Endothelial cell of umbilical vein (primary cell): ENCODE measurements around the gene RBBP5. TPM values are rescaled to one million over a fixed set of nuclear protein-coding genes. Genes with fewer than 3 reads are reported as not detected.

Experiments
- BruUV-seq: library from RNA; stranded (reverse); fragments of 400-500 nt; replicated peaks from 2 replicates; lab custom pipeline; 2021; lab: Mats Ljungman, UMichigan
- CTCF ChIA-PET: fragments of 300-600, 350-600 bp; sonication (Branson Sonifier 250); formaldehyde crosslinking; loops from one replicate; lab custom pipeline; 2021; ENCODE audit warnings: antibody characterized with exemption, inconsistent platforms; lab: Charles Lee
- POLR2A ChIA-PET: fragments of 300-600, 350-600 bp; sonication (Branson Sonifier 250); formaldehyde crosslinking; loops from one replicate; lab custom pipeline; 2021; ENCODE audit warnings: antibody characterized with exemption, inconsistent platforms; lab: Charles Lee
- DNase-seq: peaks from one replicate; pipeline ENCODE4 v3.0.0-alpha.2; 2011; ENCODE audit warnings: low read depth, low spot score
- FAIRE-seq: peaks from 2 replicates; lab custom pipeline; 2011; peaks lifted over from hg19 to GRCh38; lab: Jason Lieb, UNC
- H2AFZ ChIP-seq: 2 replicates; pipeline ENCODE4 v1.6.0; 2012; ENCODE audit warnings: low read depth, low read length, control low read depth, inconsistent platforms
- H3K27ac ChIP-seq: 2 replicates; pipeline ENCODE4 v1.5.1; 2011; ENCODE audit warnings: low read depth, mild to moderate bottlenecking, control low read depth, low read length, moderate library complexity; ENCODE audit not compliant: insufficient read depth
- H3K27me3 ChIP-seq, 2 experiments: 2 replicates each; pipeline versions ENCODE4 v1.6.0 to v1.6.1; 2011; ENCODE audit warnings: low read length in 2 of 2, mixed read lengths in 1 of 2; ENCODE audit not compliant: control insufficient read depth in 2 of 2, insufficient read depth in 2 of 2
- H3K36me3 ChIP-seq, 2 experiments: 2 replicates in 1 of 2; 3 replicates in 1 of 2; pipeline ENCODE4 v1.5.1; 2011; ENCODE audit warnings: low read length in 2 of 2, mild to moderate bottlenecking in 1 of 2, moderate library complexity in 1 of 2; ENCODE audit not compliant: control insufficient read depth in 2 of 2, insufficient read depth in 2 of 2; ENCODE audit errors: extremely low read depth in 1 of 2
- H3K4me1 ChIP-seq: 3 replicates; pipeline ENCODE4 v1.5.1; 2011; ENCODE audit warnings: mild to moderate bottlenecking, low read length; ENCODE audit not compliant: control insufficient read depth, insufficient read depth; ENCODE audit errors: extremely low read depth
- H3K4me2 ChIP-seq: 2 replicates; pipeline ENCODE4 v1.6.1; 2011; ENCODE audit warnings: low read length, control low read depth, mixed read lengths; ENCODE audit not compliant: insufficient read depth
- H3K4me3 ChIP-seq, 3 experiments: fragments of 200-600 bp in 1 of 3; sonication (generic), shearing (Covaris generic) in 1 of 3; replicated peaks in 1 of 3; 2 replicates each; pipeline ENCODE4 v1.5.1; 2011 to 2016; ENCODE audit warnings: control low read depth in 3 of 3, low read length in 3 of 3, mild to moderate bottlenecking in 2 of 3, inconsistent platforms in 1 of 3, low read depth in 1 of 3, moderate library complexity in 1 of 3; ENCODE audit not compliant: insufficient read depth in 1 of 3
- H3K79me2 ChIP-seq: 2 replicates; pipeline ENCODE4 v1.6.0; 2012; ENCODE audit warnings: low read length, inconsistent platforms; ENCODE audit not compliant: control insufficient read depth, insufficient read depth
- H3K9ac ChIP-seq: replicated peaks from 2 replicates; pipeline ENCODE3; 2011; ENCODE audit warnings: low read length, control low read depth; ENCODE audit not compliant: insufficient read depth; ENCODE audit errors: extremely low read depth
- H3K9me1 ChIP-seq: replicated peaks from 3 replicates; pipeline ENCODE4 v1.6.0; 2011; ENCODE audit warnings: mild to moderate bottlenecking, low read length; ENCODE audit not compliant: control insufficient read depth, insufficient read depth; ENCODE audit errors: extremely low read depth
- H3K9me3 ChIP-seq: replicated peaks from 2 replicates; pipeline ENCODE4 v1.5.1; 2012; ENCODE audit warnings: low read length, inconsistent platforms; ENCODE audit not compliant: control insufficient read depth, insufficient read depth
- H4K20me1 ChIP-seq: replicated peaks from 2 replicates; pipeline ENCODE3; 2011; ENCODE audit warnings: mild to moderate bottlenecking, low read length; ENCODE audit not compliant: control insufficient read depth, insufficient read depth; ENCODE audit errors: extremely low read depth
- EZH2 ChIP-seq: IDR thresholded peaks from 2 replicates; pipeline ENCODE4 v1.6.1; 2012; ENCODE audit warnings: borderline replicate concordance, low read depth, mild to moderate bottlenecking, moderate library complexity, low read length, inconsistent platforms; ENCODE audit not compliant: severe bottlenecking
- GATA2 ChIP-seq: IDR thresholded peaks from 2 replicates; pipeline ENCODE4 v1.7.0; 2011; ENCODE audit warnings: low read depth, mild to moderate bottlenecking, moderate library complexity, mixed read lengths, low read length; ENCODE audit not compliant: insufficient read length, insufficient read depth
- JUN ChIP-seq: IDR thresholded peaks from 2 replicates; pipeline ENCODE4 v1.6.1; 2011; ENCODE audit warnings: borderline replicate concordance, low read depth; ENCODE audit not compliant: insufficient read length, insufficient read depth
- MYC ChIP-seq: IDR thresholded peaks from one replicate; pipeline ENCODE4 v1.6.1; 2011; ENCODE audit warnings: mild to moderate bottlenecking, low read depth, low read length
- POLR2A ChIP-seq: IDR thresholded peaks from 2 replicates; pipeline ENCODE4 v1.6.1; 2012; ENCODE audit warnings: low read depth, mild to moderate bottlenecking, control low read depth, low read length
- dilution Hi-C: fragments of 300-500 bp; cut with MboI; formaldehyde crosslinking; loops from one replicate; pipeline ENCODE4 v1.15.0; 2019; ENCODE audit warnings: low sequenced_read_pairs; ENCODE audit not compliant: extremely low pct_ligation_motif_present
- intact Hi-C: fragments of 100-400 bp; cut with micrococcal nuclease; formaldehyde crosslinking; loops from one replicate; pipeline ENCODE4 v1.10.0; 2022
- polyA plus RNA-seq, 4 experiments: library from polyadenylated mRNA; depleted of rRNA in 3 of 4; stranded (reverse) in 3 of 4; unstranded in 1 of 4; fragments of >200 nt; gene quantifications; 2 replicates each; pipeline versions ENCODE4 v1.2.1 to v1.2.3, GENCODE V29; 2011 to 2012; ENCODE audit warnings: missing spikeins in 1 of 4
- total RNA-seq: library from RNA; stranded (reverse); gene quantifications from 2 replicates; pipeline ENCODE4 v1.2.3, GENCODE V29; 2021
- TF ChIP-seq, protein P1 (sequence below): IDR thresholded peaks from 2 replicates; pipeline ENCODE4 v1.6.1; 2011; ENCODE audit not compliant: insufficient read depth, insufficient read length
- TF ChIP-seq, protein P2 (sequence below), 2 donors: IDR thresholded peaks; 1 replicate in 1 of 2; 2 replicates in 1 of 2; pipeline ENCODE4 v1.5.1; 2011; ENCODE audit warnings: low read length in 2 of 2, mild to moderate bottlenecking in 2 of 2, moderate library complexity in 2 of 2, control low read depth in 1 of 2, inconsistent platforms in 1 of 2, low read depth in 1 of 2; ENCODE audit not compliant: insufficient read depth in 1 of 2; ENCODE audit errors: extremely low read depth in 1 of 2

RBBP5 gene
- total and polyA plus RNA-seq, 2 donors (not counting 3 experiments of a cell fraction or from before 2014, with no cell fraction given) = 5.8 to 14.2 TPM

DNA sequence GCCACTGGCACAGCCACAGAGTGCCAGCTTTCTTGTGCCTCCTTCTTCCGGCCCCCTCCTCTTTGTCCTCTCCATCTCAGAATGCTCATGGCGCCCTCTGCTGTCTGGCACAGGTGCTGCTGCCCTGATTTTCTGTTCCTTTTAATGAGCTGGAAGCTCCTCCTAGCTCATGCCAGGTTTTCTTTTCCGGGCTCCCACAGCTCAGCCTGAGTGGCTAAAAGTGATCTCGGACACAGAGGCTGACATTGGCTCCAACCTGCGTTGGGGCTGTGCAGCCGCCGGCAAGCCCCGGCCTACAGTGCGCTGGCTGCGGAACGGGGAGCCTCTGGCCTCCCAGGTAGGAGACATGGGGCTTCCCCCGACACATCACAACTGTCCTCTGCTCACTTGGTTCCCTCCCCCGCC is 60.1 kb downstream of the RBBP5 start:
- CTCF ChIA-PET = interaction anchor here (0.5 to 4.0 kb wide), 94 partner anchors 10 to 930 kb away, joined by 3 to 304 read pairs (median 5); partner anchors contain the start of genes NUAK2, RBBP5, TMCC2 and TMEM81
- no peak overlapping the region for H3K27ac ChIP-seq
- no peak overlapping the region for H3K4me2 ChIP-seq
- no peaks in the 10 kb centered on the region for H3K9me1 ChIP-seq
- peak; percentile 71 for DNase-seq
- intact Hi-C loops (loop anchor here (1.0 to 2.0 kb wide), 3 partner anchors 72 to 195 kb away; no protein-coding TSS in a partner anchor), dilution Hi-C loops (no loop called here)
- H3K27me3 ChIP-seq = peaks cover 0 to 2% of the 10 kb centered on the region in 2 experiments
- H2AFZ ChIP-seq = no peak overlapping the region
- H3K9ac ChIP-seq = no peak overlapping the region
- H3K36me3 ChIP-seq = no peaks in the 10 kb centered on the region
- no peaks in the 10 kb centered on the region for H3K79me2 ChIP-seq
- no peaks in the 10 kb centered on the region for H3K9me3 ChIP-seq
- no peaks in the 10 kb centered on the region for H4K20me1 ChIP-seq
- peak; percentile 85 for FAIRE-seq
- POLR2A ChIA-PET = no interaction called here
- H3K4me1 ChIP-seq = no peaks in the 10 kb centered on the region
- TF ChIP-seq GATA2 (no peak), EZH2 (no peak), JUN (no peak), MYC (no peak), POLR2A (no peak)
- TF ChIP-seq, protein P1, sequence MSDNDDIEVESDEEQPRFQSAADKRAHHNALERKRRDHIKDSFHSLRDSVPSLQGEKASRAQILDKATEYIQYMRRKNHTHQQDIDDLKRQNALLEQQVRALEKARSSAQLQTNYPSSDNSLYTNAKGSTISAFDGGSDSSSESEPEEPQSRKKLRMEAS = no peak
- TF ChIP-seq, protein P2, sequence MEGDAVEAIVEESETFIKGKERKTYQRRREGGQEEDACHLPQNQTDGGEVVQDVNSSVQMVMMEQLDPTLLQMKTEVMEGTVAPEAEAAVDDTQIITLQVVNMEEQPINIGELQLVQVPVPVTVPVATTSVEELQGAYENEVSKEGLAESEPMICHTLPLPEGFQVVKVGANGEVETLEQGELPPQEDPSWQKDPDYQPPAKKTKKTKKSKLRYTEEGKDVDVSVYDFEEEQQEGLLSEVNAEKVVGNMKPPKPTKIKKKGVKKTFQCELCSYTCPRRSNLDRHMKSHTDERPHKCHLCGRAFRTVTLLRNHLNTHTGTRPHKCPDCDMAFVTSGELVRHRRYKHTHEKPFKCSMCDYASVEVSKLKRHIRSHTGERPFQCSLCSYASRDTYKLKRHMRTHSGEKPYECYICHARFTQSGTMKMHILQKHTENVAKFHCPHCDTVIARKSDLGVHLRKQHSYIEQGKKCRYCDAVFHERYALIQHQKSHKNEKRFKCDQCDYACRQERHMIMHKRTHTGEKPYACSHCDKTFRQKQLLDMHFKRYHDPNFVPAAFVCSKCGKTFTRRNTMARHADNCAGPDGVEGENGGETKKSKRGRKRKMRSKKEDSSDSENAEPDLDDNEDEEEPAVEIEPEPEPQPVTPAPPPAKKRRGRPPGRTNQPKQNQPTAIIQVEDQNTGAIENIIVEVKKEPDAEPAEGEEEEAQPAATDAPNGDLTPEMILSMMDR (IDR thresholded peaks at IDR 0.05; ENCODE audit: extremely low read depth in 1 of 2, insufficient read depth in 1 of 2, low read depth in 1 of 2, low read length in 2 of 2) = peak; percentile 80 to 89
- H3K4me3 ChIP-seq = no peak overlapping the region
- BruUV-seq = no TSS peak
